ENCODE data around the gene NAA10. TPM values are rescaled to one million over a fixed set of nuclear protein-coding genes. Genes with fewer than 3 reads are reported as not detected.

Gene NAA10
- polyA plus RNA-seq, 3 donors = 54.7 to 62.2 (median 61.4) TPM

- DNase-seq (ENCODE audit: low read depth in 3 of 3, low spot score in 2 of 3) = no peak
Measured at GRCh38 chrX:153911798-153912197, 23.0 kb downstream of the NAA10 start.

- no peak for DNase-seq (ENCODE audit: low read depth in 3 of 3, low spot score in 2 of 3)
Measured at GRCh38 chrX:153910446-153910845, 24.4 kb downstream of the NAA10 start.

GRCh38 chrX:153909980-153910360, 24.9 kb downstream of the NAA10 start:
- DNase-seq (ENCODE audit: low read depth in 3 of 3, low spot score in 2 of 3) = no peak

GRCh38 chrX:153909024-153909979, 25.5 kb downstream of the NAA10 start:
- DNase-seq (ENCODE audit: low read depth in 3 of 3, low spot score in 2 of 3) = no peak

- no peak for DNase-seq (ENCODE audit: low read depth in 3 of 3, low spot score in 2 of 3)
Measured at GRCh38 chrX:153908219-153908860, 26.5 kb downstream of the NAA10 start.

- no peak for DNase-seq (ENCODE audit: low read depth in 3 of 3, low spot score in 2 of 3)
Measured at GRCh38 chrX:153907456-153907855, 27.4 kb downstream of the NAA10 start.

GRCh38 chrX:153906126-153906917, 28.5 kb downstream of the NAA10 start:
- no peak for DNase-seq (ENCODE audit: low read depth in 3 of 3, low spot score in 2 of 3)

- no peak for DNase-seq (ENCODE audit: low read depth in 3 of 3, low spot score in 2 of 3)
Measured at GRCh38 chrX:153905481-153906095, 29.2 kb downstream of the NAA10 start.

- DNase-seq (ENCODE audit: low read depth in 3 of 3, low spot score in 2 of 3) = no peak
Measured at GRCh38 chrX:153903991-153904957, 30.6 kb downstream of the NAA10 start, which contains the start of gene AVPR2. AVPR2 (plus strand) TSS chrX:153904673; CDS start chrX:153905146, 473 bp downstream.

- DNase-seq (ENCODE audit: low read depth in 3 of 3, low spot score in 2 of 3) = no peak
Measured at GRCh38 chrX:153903238-153903980, 31.4 kb downstream of the NAA10 start.

- DNase-seq (ENCODE audit: low read depth in 3 of 3, low spot score in 2 of 3) = no peak
Measured at GRCh38 chrX:153902385-153902784, 32.5 kb downstream of the NAA10 start.

- DNase-seq (ENCODE audit: low read depth in 3 of 3, low spot score in 2 of 3) = no peak
Measured at GRCh38 chrX:153901753-153902140, 33.1 kb downstream of the NAA10 start.

GRCh38 chrX:153900831-153901752, 33.7 kb downstream of the NAA10 start:
- no peak for DNase-seq (ENCODE audit: low read depth in 3 of 3, low spot score in 2 of 3)

GRCh38 chrX:153897899-153898298, 36.9 kb downstream of the NAA10 start:
- no peak for DNase-seq (ENCODE audit: low read depth in 3 of 3, low spot score in 2 of 3)

- DNase-seq (ENCODE audit: low read depth in 3 of 3, low spot score in 2 of 3) = no peak
Measured at GRCh38 chrX:153889123-153889522, 45.7 kb downstream of the NAA10 start.

GRCh38 chrX:153888344-153888743, 46.5 kb downstream of the NAA10 start:
- DNase-seq (ENCODE audit: low read depth in 3 of 3, low spot score in 2 of 3) = no peak

GRCh38 chrX:153887385-153887784, 47.5 kb downstream of the NAA10 start:
- no peak for DNase-seq (ENCODE audit: low read depth in 3 of 3, low spot score in 2 of 3)

GRCh38 chrX:153886915-153887314, 47.9 kb downstream of the NAA10 start:
- no peak for DNase-seq (ENCODE audit: low read depth in 3 of 3, low spot score in 2 of 3)

Data from right renal cortex interstitium (tissue), 3 donors.